ENCODE data around the gene FOXJ1. TPM values are rescaled to one million over a fixed set of nuclear protein-coding genes. Genes with fewer than 3 reads are reported as not detected.

Gene FOXJ1
- total RNA-seq, 4 donors from 2014 or later = 1.1 to 6.5 (median 5.7) TPM

- WGBS, 2 donors = 41 to 65% methylated on average over 19 to 32 of the region's 42 CpGs
- Histone ChIP-seq H3K4me1 (peaks cover 0 to 7% of the 10 kb centered on the region in 2 donors), H3K27ac (peak overlapping the region in 1 of 3 donors; percentile 25), H3K36me3 (no peaks in the 10 kb centered on the region), H3K4me3 (replicated peaks in 1 of 3) (peak overlapping the region in 1 of 3 donors; percentile 20), H3K27me3 (no peaks in the 10 kb centered on the region), H3K9me3 (no peaks in the 10 kb centered on the region)
- intact Hi-C loops (cut with DNase I) = loop anchor here (2.0 to 10.0 kb wide), 3 partner anchors 60 to 283 kb away; no protein-coding TSS in a partner anchor
- DNase-seq = peak in 1 of 2 donors; percentile 17
- TF ChIP-seq POLR2A (IDR thresholded peaks at IDR 0.05) (no peak), CTCF (IDR thresholded peaks at IDR 0.05) (no peak)
These were observed 19.1 kb downstream of the FOXJ1 start for GRCh38 chr17:76121932-76122430.

- no peaks in the 10 kb centered on the region for H3K9me3 ChIP-seq
- no peak for TF ChIP-seq CTCF (IDR thresholded peaks at IDR 0.05)
- TF ChIP-seq POLR2A (IDR thresholded peaks at IDR 0.05) = no peak
- no peak for DNase-seq
- H3K27ac ChIP-seq = no peak overlapping the region
- H3K27me3 ChIP-seq = no peaks in the 10 kb centered on the region
- H3K36me3 ChIP-seq = no peaks in the 10 kb centered on the region
- peaks cover 0 to 7% of the 10 kb centered on the region in 2 donors for H3K4me1 ChIP-seq
- intact Hi-C loops (cut with DNase I) = loop anchor here (2.0 to 10.0 kb wide), 3 partner anchors 62 to 284 kb away; no protein-coding TSS in a partner anchor
- 91 to 92% methylated on average over 5 of the region's 5 CpGs for WGBS, 2 donors
- no peak overlapping the region for H3K4me3 ChIP-seq (replicated peaks in 1 of 3)
These were observed 20.4 kb downstream of the FOXJ1 start for GRCh38 chr17:76120658-76121008.

GRCh38 chr17:76119409-76120371, 21.4 kb downstream of the FOXJ1 start:
- DNase-seq = no peak

GRCh38 chr17:76115138-76115754, 25.8 kb downstream of the FOXJ1 start:
- no peaks in the 10 kb centered on the region for H3K9me3 ChIP-seq
- H3K4me1 ChIP-seq = no peaks in the 10 kb centered on the region
- no peaks in the 10 kb centered on the region for H3K36me3 ChIP-seq
- WGBS, 2 donors = 93% methylated on average over 7 of the region's 7 CpGs
- intact Hi-C loops (cut with DNase I) = no loop called here
- H3K27ac ChIP-seq = no peak overlapping the region
- no peak overlapping the region for H3K4me3 ChIP-seq (replicated peaks in 1 of 3)
- H3K27me3 ChIP-seq = no peaks in the 10 kb centered on the region
- no peak for DNase-seq
- no peak for TF ChIP-seq CTCF (IDR thresholded peaks at IDR 0.05)
- TF ChIP-seq POLR2A (IDR thresholded peaks at IDR 0.05) = no peak

More at GRCh38 chr17:76119409-76120371, 21.4 kb downstream of the FOXJ1 start:
- H3K4me1 ChIP-seq = peaks cover 0 to 7% of the 10 kb centered on the region in 2 donors
- H3K9me3 ChIP-seq = no peaks in the 10 kb centered on the region
- no peaks in the 10 kb centered on the region for H3K36me3 ChIP-seq
- no peak overlapping the region for H3K27ac ChIP-seq
- WGBS, 2 donors = 77 to 79% methylated on average over 19 of the region's 19 CpGs
- TF ChIP-seq CTCF (IDR thresholded peaks at IDR 0.05) (no peak), POLR2A (IDR thresholded peaks at IDR 0.05) (no peak)
- no peak overlapping the region for H3K4me3 ChIP-seq (replicated peaks in 1 of 3)
- intact Hi-C loops (cut with DNase I) = loop anchor here (2.0 to 10.0 kb wide), 3 partner anchors 63 to 285 kb away; no protein-coding TSS in a partner anchor
- H3K27me3 ChIP-seq = no peaks in the 10 kb centered on the region

Measured in thyroid gland (tissue), 4 donors.